Suprapubic skin (tissue), 4 donors: ENCODE results near the gene MDGA2.

ENCODE experiments used
- EP300 ChIP-seq: sonication (generic); formaldehyde crosslinking; IDR thresholded peaks from one replicate; pipeline ENCODE4 v1.6.1; 2017; ENCODE audit warnings: antibody characterized with exemption
- POLR2A ChIP-seq, 2 donors: fragments of 450-650 bp; IDR thresholded peaks; one replicate each; pipeline ENCODE4 v1.6.1; 2017; ENCODE audit warnings: antibody characterized with exemption in 2 of 2, mild to moderate bottlenecking in 2 of 2, moderate library complexity in 2 of 2
- POLR2AphosphoS5 ChIP-seq, 3 donors: sonication (generic); formaldehyde crosslinking; IDR thresholded peaks; one replicate each; pipeline ENCODE4 v1.6.1; 2017; ENCODE audit warnings: antibody characterized with exemption in 3 of 3
- TF ChIP-seq, protein P1 (sequence below), 2 donors: fragments of 200-600 bp in 1 of 2; fragments of 450-650 bp in 1 of 2; sonication (generic) in 1 of 2; IDR thresholded peaks; one replicate each; pipeline ENCODE4 v1.5.1; 2016 to 2019; ENCODE audit warnings: antibody characterized with exemption in 2 of 2, mild to moderate bottlenecking in 1 of 2, moderate library complexity in 1 of 2

DNA sequence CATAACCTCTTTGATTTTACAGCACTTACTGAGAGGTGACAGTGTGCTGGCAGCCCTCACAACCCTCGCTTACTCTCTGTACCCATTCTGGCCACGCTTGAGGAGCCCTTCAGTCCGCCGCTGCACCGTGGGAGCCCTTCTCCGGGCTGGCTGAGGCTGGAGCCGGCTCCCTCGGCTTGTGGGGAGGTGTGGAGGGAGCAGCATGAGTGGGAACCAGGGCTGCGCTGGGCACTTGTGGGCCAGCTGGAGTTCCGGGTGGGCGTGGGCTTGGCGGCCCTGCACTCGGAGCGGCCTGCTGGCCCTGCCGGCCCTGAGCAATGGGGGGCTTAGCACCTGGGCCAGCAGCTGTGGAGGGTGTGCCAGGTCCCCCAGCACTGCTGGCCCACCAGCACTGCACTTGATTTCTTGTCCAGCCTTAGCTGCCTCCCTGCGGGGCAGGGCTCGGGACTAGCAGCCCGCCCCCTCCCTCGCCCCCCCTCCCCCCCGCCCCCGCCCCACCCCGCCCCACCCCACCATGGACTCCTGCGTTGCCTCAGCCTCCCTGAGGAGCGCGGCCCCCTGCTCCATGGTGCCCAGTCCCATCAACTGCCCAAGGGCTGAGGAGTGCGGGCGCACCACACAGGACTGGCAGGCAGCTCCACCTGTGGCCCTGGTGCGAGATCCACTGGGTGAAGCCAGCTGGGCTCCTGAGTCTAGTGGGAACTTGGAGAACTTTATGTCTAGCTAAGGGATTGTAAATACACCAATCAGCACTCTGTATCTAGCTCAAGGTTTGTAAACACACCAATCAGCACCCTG, 9.9 kb downstream of the MDGA2 start:
- TF ChIP-seq, protein P1, sequence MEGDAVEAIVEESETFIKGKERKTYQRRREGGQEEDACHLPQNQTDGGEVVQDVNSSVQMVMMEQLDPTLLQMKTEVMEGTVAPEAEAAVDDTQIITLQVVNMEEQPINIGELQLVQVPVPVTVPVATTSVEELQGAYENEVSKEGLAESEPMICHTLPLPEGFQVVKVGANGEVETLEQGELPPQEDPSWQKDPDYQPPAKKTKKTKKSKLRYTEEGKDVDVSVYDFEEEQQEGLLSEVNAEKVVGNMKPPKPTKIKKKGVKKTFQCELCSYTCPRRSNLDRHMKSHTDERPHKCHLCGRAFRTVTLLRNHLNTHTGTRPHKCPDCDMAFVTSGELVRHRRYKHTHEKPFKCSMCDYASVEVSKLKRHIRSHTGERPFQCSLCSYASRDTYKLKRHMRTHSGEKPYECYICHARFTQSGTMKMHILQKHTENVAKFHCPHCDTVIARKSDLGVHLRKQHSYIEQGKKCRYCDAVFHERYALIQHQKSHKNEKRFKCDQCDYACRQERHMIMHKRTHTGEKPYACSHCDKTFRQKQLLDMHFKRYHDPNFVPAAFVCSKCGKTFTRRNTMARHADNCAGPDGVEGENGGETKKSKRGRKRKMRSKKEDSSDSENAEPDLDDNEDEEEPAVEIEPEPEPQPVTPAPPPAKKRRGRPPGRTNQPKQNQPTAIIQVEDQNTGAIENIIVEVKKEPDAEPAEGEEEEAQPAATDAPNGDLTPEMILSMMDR (IDR thresholded peaks at IDR 0.05) = no peak
- TF ChIP-seq POLR2AphosphoS5 (IDR thresholded peaks at IDR 0.05) (no peak), POLR2A (IDR thresholded peaks at IDR 0.05) (no peak), EP300 (no peak)
